Activated B cell treated with CpG ODN at 0.5 μM for 24 hours (primary cell): ENCODE results near the gene CD164. TPM values are rescaled to one million over a fixed set of nuclear protein-coding genes. Genes with fewer than 3 reads are reported as not detected.

Experiments
- ATAC-seq: fragments of 200-7000 bp; cut with Tn5 transposase; one replicate; pipeline ENCODE4 v1.10.0; 2021; ENCODE audit warnings: low read depth, mild to moderate bottlenecking, moderate library complexity
- CTCF ChIA-PET: fragments of 350-600 bp; sonication (Branson Sonifier 250); formaldehyde crosslinking; loops from one replicate; lab custom pipeline; 2021; ENCODE audit warnings: antibody characterized with exemption; lab: Charles Lee
- POLR2A ChIA-PET: fragments of 350-600 bp; sonication (Branson Sonifier 250); formaldehyde crosslinking; loops from one replicate; lab custom pipeline; 2021; ENCODE audit warnings: antibody characterized with exemption; lab: Charles Lee
- DNase-seq: peaks from one replicate; pipeline ENCODE4 v3.0.0; 2022
- H3K27ac Mint-ChIP-seq: one replicate; pipeline ENCODE4 v1.8.0; 2020; ENCODE audit warnings: mixed read lengths
- H3K27me3 Mint-ChIP-seq: one replicate; pipeline ENCODE4 v1.8.0; 2021; ENCODE audit warnings: mixed read lengths
- H3K36me3 Mint-ChIP-seq: one replicate; pipeline ENCODE4 v1.8.0; 2021; ENCODE audit warnings: low read depth, mixed read lengths
- H3K4me1 Mint-ChIP-seq: one replicate; pipeline ENCODE4 v1.8.0; 2021; ENCODE audit warnings: mixed read lengths
- H3K4me3 Mint-ChIP-seq: one replicate; pipeline ENCODE4 v1.8.0; 2020; ENCODE audit warnings: mild to moderate bottlenecking, mixed read lengths
- H3K9me3 Mint-ChIP-seq: one replicate; pipeline ENCODE4 v1.8.0; 2020; ENCODE audit warnings: mixed read lengths
- CTCF ChIP-seq: fragments of 200-600 bp; IDR thresholded peaks from one replicate; pipeline ENCODE4 v1.8.0; 2022; ENCODE audit warnings: antibody characterized with exemption, mild to moderate bottlenecking
- intact Hi-C: fragments of 100-400 bp; cut with micrococcal nuclease; formaldehyde crosslinking; loops from one replicate; pipeline ENCODE4 v1.15.1; 2024
- total RNA-seq: library from RNA; stranded (reverse); gene quantifications from 2 replicates; pipeline ENCODE4 v1.2.3, GENCODE V29; 2022

The CD164 gene
- total RNA-seq, 1 donor from 2014 or later: 189 TPM

GRCh38 chr6:109347779-109348178 is 34.5 kb downstream of the CD164 start:
- H3K4me1 Mint-ChIP-seq: no peaks in the 10 kb centered on the region
- no peak for ATAC-seq
- intact Hi-C loops: no loop called here
- H3K27ac Mint-ChIP-seq: no peak overlapping the region
- no peaks in the 10 kb centered on the region for H3K9me3 Mint-ChIP-seq
- DNase-seq: no peak
- H3K4me3 Mint-ChIP-seq: no peak overlapping the region
- ChIA-PET POLR2A (no interaction called here), CTCF (no interaction called here)
- no peaks in the 10 kb centered on the region for H3K27me3 Mint-ChIP-seq
- TF ChIP-seq CTCF: no peak
- peaks cover 9% of the 10 kb centered on the region for H3K36me3 Mint-ChIP-seq

DNA sequence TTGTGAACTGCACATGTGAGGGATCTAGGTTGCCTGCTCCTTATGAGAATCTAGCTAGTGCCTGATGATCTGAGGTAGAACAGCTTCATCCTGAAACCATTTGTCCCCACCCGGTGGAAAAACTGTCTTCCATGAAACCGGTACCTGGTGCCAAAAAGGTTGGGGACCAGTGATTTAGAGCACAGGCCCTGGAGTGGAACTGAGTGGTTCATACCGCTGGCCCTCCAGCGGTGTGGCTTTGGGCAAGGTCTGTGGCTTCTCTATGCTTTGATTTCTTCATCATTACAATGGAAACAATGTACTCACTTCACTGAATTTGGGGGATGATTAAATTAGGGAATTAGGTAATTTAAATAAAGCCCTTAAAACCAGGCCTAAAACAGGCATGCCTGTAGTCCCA is 36.3 kb downstream of the CD164 start:
- TF ChIP-seq CTCF: no peak
- ChIA-PET POLR2A (interaction anchor here (1.4 kb wide), 1 partner anchor 37 kb away, joined by 3 read pairs; no protein-coding TSS in a partner anchor), CTCF (no interaction called here)
- Mint-ChIP-seq H3K4me1 (no peaks in the 10 kb centered on the region), H3K36me3 (peaks cover 3% of the 10 kb centered on the region), H3K4me3 (no peak overlapping the region), H3K27me3 (no peaks in the 10 kb centered on the region), H3K27ac (no peak overlapping the region), H3K9me3 (no peaks in the 10 kb centered on the region)
- intact Hi-C loops: no loop called here
- DNase-seq (no peak), ATAC-seq (no peak)

DNA sequence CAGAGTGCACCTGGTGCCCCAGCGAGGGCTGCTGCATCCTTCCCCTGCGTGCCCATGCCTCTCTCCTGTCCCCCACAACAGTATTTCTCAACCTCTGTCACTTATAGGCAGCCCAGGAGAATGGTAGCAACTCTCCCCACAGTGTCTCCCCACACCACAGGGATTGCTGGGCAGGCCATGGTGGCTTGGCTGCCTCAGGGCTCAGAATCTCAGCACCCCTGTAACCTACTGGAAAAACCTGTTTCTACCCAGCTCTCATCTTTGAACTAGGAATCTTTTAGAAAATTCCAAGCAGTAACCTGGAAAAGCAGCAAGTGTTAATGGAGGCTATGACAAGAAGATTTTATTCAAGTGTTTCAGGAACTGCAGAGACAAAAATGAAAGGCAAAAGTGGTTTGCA is 38.0 kb downstream of the CD164 start:
- H3K4me1 Mint-ChIP-seq: no peaks in the 10 kb centered on the region
- no peak for TF ChIP-seq CTCF
- POLR2A ChIA-PET: no interaction called here
- H3K4me3 Mint-ChIP-seq: no peak overlapping the region
- ATAC-seq (no peak), DNase-seq (no peak)
- intact Hi-C loops: no loop called here
- no peaks in the 10 kb centered on the region for H3K36me3 Mint-ChIP-seq
- H3K27ac Mint-ChIP-seq: no peak overlapping the region
- no peaks in the 10 kb centered on the region for H3K9me3 Mint-ChIP-seq
- CTCF ChIA-PET: no interaction called here
- H3K27me3 Mint-ChIP-seq: no peaks in the 10 kb centered on the region

DNA sequence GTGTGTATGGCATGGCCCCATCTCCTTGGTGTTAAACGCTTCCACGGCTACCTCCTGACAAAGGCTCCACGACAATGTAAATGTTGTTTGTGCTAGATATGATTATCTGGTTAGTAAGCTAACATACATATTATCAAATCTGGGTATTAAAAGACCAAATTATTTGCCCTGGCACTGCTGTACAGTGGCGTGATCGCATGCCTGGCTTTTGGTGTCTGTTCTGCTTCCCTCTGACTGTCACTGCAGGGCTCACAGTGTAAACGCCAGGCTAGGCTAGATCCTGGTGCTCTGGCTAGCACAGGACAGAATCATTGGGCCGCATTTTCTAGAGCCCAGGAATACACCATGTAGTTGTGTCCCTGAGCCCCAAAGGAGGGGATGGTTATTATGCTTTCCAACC is 38.7 kb downstream of the CD164 start:
- ChIA-PET POLR2A (no interaction called here), CTCF (no interaction called here)
- DNase-seq (no peak), ATAC-seq (no peak)
- Mint-ChIP-seq H3K4me3 (no peak overlapping the region), H3K36me3 (no peaks in the 10 kb centered on the region), H3K9me3 (no peaks in the 10 kb centered on the region), H3K27ac (no peak overlapping the region), H3K4me1 (no peaks in the 10 kb centered on the region), H3K27me3 (no peaks in the 10 kb centered on the region)
- TF ChIP-seq CTCF: no peak
- intact Hi-C loops: no loop called here

DNA sequence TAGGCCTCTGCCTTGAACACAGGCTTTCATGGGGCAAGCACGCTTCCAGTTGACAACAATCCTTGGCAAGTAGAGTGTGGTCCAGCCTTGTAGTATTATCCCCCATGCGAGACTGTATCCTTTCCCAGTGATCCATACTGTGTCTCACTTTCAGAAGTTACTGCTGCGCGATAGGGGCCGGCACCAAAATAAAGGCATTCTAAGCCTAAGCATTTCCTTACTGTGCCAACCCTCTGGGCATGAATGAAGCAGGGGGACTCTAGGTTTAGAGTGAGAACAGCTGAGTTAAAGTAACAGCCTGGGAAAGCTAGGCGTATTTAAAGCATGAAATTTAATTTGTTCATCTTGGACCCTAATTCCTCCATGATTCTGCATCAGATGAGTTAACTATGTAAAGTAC is 39.4 kb downstream of the CD164 start:
- DNase-seq (no peak), ATAC-seq (no peak)
- ChIA-PET POLR2A (no interaction called here), CTCF (no interaction called here)
- no peak for TF ChIP-seq CTCF
- Mint-ChIP-seq H3K27me3 (no peaks in the 10 kb centered on the region), H3K27ac (no peak overlapping the region), H3K4me1 (no peaks in the 10 kb centered on the region), H3K9me3 (no peaks in the 10 kb centered on the region), H3K36me3 (no peaks in the 10 kb centered on the region), H3K4me3 (no peak overlapping the region)
- intact Hi-C loops: no loop called here
